Endothelial cell of umbilical vein (primary cell): ENCODE results near the gene N4BP3. TPM values are rescaled to one million over a fixed set of nuclear protein-coding genes. Genes with fewer than 3 reads are reported as not detected.

ENCODE experiments used
- BruUV-seq: library from RNA; stranded (reverse); fragments of 400-500 nt; replicated peaks from 2 replicates; lab custom pipeline; 2021; lab: Mats Ljungman, UMichigan
- CTCF ChIA-PET: fragments of 300-600, 350-600 bp; sonication (Branson Sonifier 250); formaldehyde crosslinking; loops from one replicate; lab custom pipeline; 2021; ENCODE audit warnings: antibody characterized with exemption, inconsistent platforms; lab: Charles Lee
- POLR2A ChIA-PET: fragments of 300-600, 350-600 bp; sonication (Branson Sonifier 250); formaldehyde crosslinking; loops from one replicate; lab custom pipeline; 2021; ENCODE audit warnings: antibody characterized with exemption, inconsistent platforms; lab: Charles Lee
- DNase-seq: peaks from one replicate; pipeline ENCODE4 v3.0.0-alpha.2; 2011; ENCODE audit warnings: low read depth, low spot score
- FAIRE-seq: peaks from 2 replicates; lab custom pipeline; 2011; peaks lifted over from hg19 to GRCh38; lab: Jason Lieb, UNC
- H2AFZ ChIP-seq: 2 replicates; pipeline ENCODE4 v1.6.0; 2012; ENCODE audit warnings: low read depth, low read length, control low read depth, inconsistent platforms
- H3K27ac ChIP-seq: 2 replicates; pipeline ENCODE4 v1.5.1; 2011; ENCODE audit warnings: low read depth, mild to moderate bottlenecking, control low read depth, low read length, moderate library complexity; ENCODE audit not compliant: insufficient read depth
- H3K27me3 ChIP-seq, 2 experiments: 2 replicates each; pipeline versions ENCODE4 v1.6.0 to v1.6.1; 2011; ENCODE audit warnings: low read length in 2 of 2, mixed read lengths in 1 of 2; ENCODE audit not compliant: control insufficient read depth in 2 of 2, insufficient read depth in 2 of 2
- H3K36me3 ChIP-seq, 2 experiments: 2 replicates in 1 of 2; 3 replicates in 1 of 2; pipeline ENCODE4 v1.5.1; 2011; ENCODE audit warnings: low read length in 2 of 2, mild to moderate bottlenecking in 1 of 2, moderate library complexity in 1 of 2; ENCODE audit not compliant: control insufficient read depth in 2 of 2, insufficient read depth in 2 of 2; ENCODE audit errors: extremely low read depth in 1 of 2
- H3K4me1 ChIP-seq: 3 replicates; pipeline ENCODE4 v1.5.1; 2011; ENCODE audit warnings: mild to moderate bottlenecking, low read length; ENCODE audit not compliant: control insufficient read depth, insufficient read depth; ENCODE audit errors: extremely low read depth
- H3K4me2 ChIP-seq: 2 replicates; pipeline ENCODE4 v1.6.1; 2011; ENCODE audit warnings: low read length, control low read depth, mixed read lengths; ENCODE audit not compliant: insufficient read depth
- H3K4me3 ChIP-seq, 3 experiments: fragments of 200-600 bp in 1 of 3; sonication (generic), shearing (Covaris generic) in 1 of 3; replicated peaks in 1 of 3; 2 replicates each; pipeline ENCODE4 v1.5.1; 2011 to 2016; ENCODE audit warnings: control low read depth in 3 of 3, low read length in 3 of 3, mild to moderate bottlenecking in 2 of 3, inconsistent platforms in 1 of 3, low read depth in 1 of 3, moderate library complexity in 1 of 3; ENCODE audit not compliant: insufficient read depth in 1 of 3
- H3K79me2 ChIP-seq: 2 replicates; pipeline ENCODE4 v1.6.0; 2012; ENCODE audit warnings: low read length, inconsistent platforms; ENCODE audit not compliant: control insufficient read depth, insufficient read depth
- H3K9ac ChIP-seq: replicated peaks from 2 replicates; pipeline ENCODE3; 2011; ENCODE audit warnings: low read length, control low read depth; ENCODE audit not compliant: insufficient read depth; ENCODE audit errors: extremely low read depth
- H3K9me1 ChIP-seq: replicated peaks from 3 replicates; pipeline ENCODE4 v1.6.0; 2011; ENCODE audit warnings: mild to moderate bottlenecking, low read length; ENCODE audit not compliant: control insufficient read depth, insufficient read depth; ENCODE audit errors: extremely low read depth
- H3K9me3 ChIP-seq: replicated peaks from 2 replicates; pipeline ENCODE4 v1.5.1; 2012; ENCODE audit warnings: low read length, inconsistent platforms; ENCODE audit not compliant: control insufficient read depth, insufficient read depth
- H4K20me1 ChIP-seq: replicated peaks from 2 replicates; pipeline ENCODE3; 2011; ENCODE audit warnings: mild to moderate bottlenecking, low read length; ENCODE audit not compliant: control insufficient read depth, insufficient read depth; ENCODE audit errors: extremely low read depth
- CTCF ChIP-seq, 2 donors: IDR thresholded peaks; 1 replicate in 1 of 2; 2 replicates in 1 of 2; pipeline ENCODE4 v1.5.1; 2011; ENCODE audit warnings: low read length in 2 of 2, mild to moderate bottlenecking in 2 of 2, moderate library complexity in 2 of 2, control low read depth in 1 of 2, inconsistent platforms in 1 of 2, low read depth in 1 of 2; ENCODE audit not compliant: insufficient read depth in 1 of 2; ENCODE audit errors: extremely low read depth in 1 of 2
- EZH2 ChIP-seq: IDR thresholded peaks from 2 replicates; pipeline ENCODE4 v1.6.1; 2012; ENCODE audit warnings: borderline replicate concordance, low read depth, mild to moderate bottlenecking, moderate library complexity, low read length, inconsistent platforms; ENCODE audit not compliant: severe bottlenecking
- FOS ChIP-seq: IDR thresholded peaks from 2 replicates; pipeline ENCODE4 v1.6.1; 2011; ENCODE audit warnings: mild to moderate bottlenecking, low read length, moderate library complexity, borderline replicate concordance; ENCODE audit not compliant: insufficient read depth
- GATA2 ChIP-seq: IDR thresholded peaks from 2 replicates; pipeline ENCODE4 v1.7.0; 2011; ENCODE audit warnings: low read depth, mild to moderate bottlenecking, moderate library complexity, mixed read lengths, low read length; ENCODE audit not compliant: insufficient read length, insufficient read depth
- JUN ChIP-seq: IDR thresholded peaks from 2 replicates; pipeline ENCODE4 v1.6.1; 2011; ENCODE audit warnings: borderline replicate concordance, low read depth; ENCODE audit not compliant: insufficient read length, insufficient read depth
- MAX ChIP-seq: IDR thresholded peaks from 2 replicates; pipeline ENCODE4 v1.6.1; 2011; ENCODE audit not compliant: insufficient read depth, insufficient read length
- MYC ChIP-seq: IDR thresholded peaks from one replicate; pipeline ENCODE4 v1.6.1; 2011; ENCODE audit warnings: mild to moderate bottlenecking, low read depth, low read length
- POLR2A ChIP-seq: IDR thresholded peaks from 2 replicates; pipeline ENCODE4 v1.6.1; 2012; ENCODE audit warnings: low read depth, mild to moderate bottlenecking, control low read depth, low read length
- POLR2AphosphoS5 ChIP-seq: IDR thresholded peaks from 2 replicates; pipeline ENCODE4 v1.6.1; 2012; ENCODE audit warnings: low read depth, mild to moderate bottlenecking, control low read depth, low read length, moderate library complexity; ENCODE audit not compliant: insufficient read depth
- dilution Hi-C: fragments of 300-500 bp; cut with MboI; formaldehyde crosslinking; loops from one replicate; pipeline ENCODE4 v1.15.0; 2019; ENCODE audit warnings: low sequenced_read_pairs; ENCODE audit not compliant: extremely low pct_ligation_motif_present
- intact Hi-C: fragments of 100-400 bp; cut with micrococcal nuclease; formaldehyde crosslinking; loops from one replicate; pipeline ENCODE4 v1.10.0; 2022
- polyA plus RNA-seq, 4 experiments: library from polyadenylated mRNA; depleted of rRNA in 3 of 4; stranded (reverse) in 3 of 4; unstranded in 1 of 4; fragments of >200 nt; gene quantifications; 2 replicates each; pipeline versions ENCODE4 v1.2.1 to v1.2.3, GENCODE V29; 2011 to 2012; ENCODE audit warnings: missing spikeins in 1 of 4
- total RNA-seq: library from RNA; stranded (reverse); gene quantifications from 2 replicates; pipeline ENCODE4 v1.2.3, GENCODE V29; 2021

Gene N4BP3
- total and polyA plus RNA-seq, 2 donors (not counting 3 experiments of a cell fraction or from before 2014, with no cell fraction given), result 11.8 to 38.2 TPM

GRCh38 chr5:178121391-178122276 is 8.3 kb downstream of the N4BP3 start:
- BruUV-seq, result no TSS peak
- H3K4me3 ChIP-seq, result no peak overlapping the region
- no peaks in the 10 kb centered on the region for H3K79me2 ChIP-seq
- peaks cover 30% of the 10 kb centered on the region for H3K4me1 ChIP-seq
- H3K36me3 ChIP-seq, result peaks cover 0 to 21% of the 10 kb centered on the region in 2 experiments
- H3K9me1 ChIP-seq, result no peaks in the 10 kb centered on the region
- ChIA-PET CTCF (interaction anchor here (0.9 to 1.6 kb wide), 7 partner anchors 11 to 46 kb away, joined by 3 to 14 read pairs (median 3); partner anchors contain the start of gene NHP2), POLR2A (no interaction called here)
- H2AFZ ChIP-seq, result no peak overlapping the region
- no peak overlapping the region for H3K27ac ChIP-seq
- dilution Hi-C loops, result no loop called here
- H3K9ac ChIP-seq, result no peak overlapping the region
- no peaks in the 10 kb centered on the region for H3K9me3 ChIP-seq
- TF ChIP-seq CTCF (IDR thresholded peaks at IDR 0.05; ENCODE audit: extremely low read depth in 1 of 2, insufficient read depth in 1 of 2, low read depth in 1 of 2, low read length in 2 of 2), result no peak
- no peak for TF ChIP-seq MAX
- no peak for TF ChIP-seq POLR2AphosphoS5
- no peak for TF ChIP-seq MYC
- no peak for TF ChIP-seq JUN
- no peak for TF ChIP-seq FOS
- TF ChIP-seq POLR2A, result no peak
- no peak for TF ChIP-seq GATA2
- no peak for TF ChIP-seq EZH2
- intact Hi-C loops, result no loop called here
- no peaks in the 10 kb centered on the region for H4K20me1 ChIP-seq
- FAIRE-seq, result no peak
- H3K27me3 ChIP-seq, result no peaks in the 10 kb centered on the region
- DNase-seq, result no peak
- no peak overlapping the region for H3K4me2 ChIP-seq
